Natural killer cell (primary cell): ENCODE measurements around the gene TEAD1. TPM values are rescaled to one million over a fixed set of nuclear protein-coding genes. Genes with fewer than 3 reads are reported as not detected.

Source experiments
- ATAC-seq, 3 donors: fragments of 150-1000 bp in 2 of 3; fragments of 200-7000 bp in 1 of 3; cut with Tn5 transposase; 1 replicate in 1 of 3; 2 replicates in 2 of 3; pipeline ENCODE4 v1.10.0; 2021; ENCODE audit warnings: mild to moderate bottlenecking in 2 of 3, moderate library complexity in 2 of 3
- DNase-seq, 2 donors: peaks; one replicate each; pipeline versions ENCODE4 v3.0.0 to v3.0.0-alpha.2; 2013 to 2021; ENCODE audit warnings: mixed read lengths in 1 of 2
- H3K27ac ChIP-seq: one replicate; pipeline ENCODE4 v1.5.1; 2013; ENCODE audit warnings: mild to moderate bottlenecking, low read length
- H3K27me3 ChIP-seq: one replicate; pipeline ENCODE4 v1.6.1; 2013; ENCODE audit warnings: low read length; ENCODE audit not compliant: control insufficient read depth, insufficient read depth
- H3K36me3 ChIP-seq: one replicate; pipeline ENCODE4 v1.6.1; 2013; ENCODE audit warnings: low read length; ENCODE audit not compliant: control insufficient read depth, insufficient read depth
- H3K4me1 ChIP-seq: one replicate; pipeline ENCODE4 v1.6.1; 2013; ENCODE audit warnings: low read length; ENCODE audit not compliant: control insufficient read depth, insufficient read depth
- H3K4me3 ChIP-seq: one replicate; pipeline ENCODE4 v1.5.1; 2013; ENCODE audit warnings: low read length
- H3K9me3 ChIP-seq: one replicate; pipeline ENCODE4 v1.6.1; 2013; ENCODE audit warnings: low read length; ENCODE audit not compliant: control insufficient read depth, insufficient read depth
- H3K27ac Mint-ChIP-seq, 2 donors: one replicate each; pipeline ENCODE4 v1.8.0; 2022; ENCODE audit warnings: mild to moderate bottlenecking in 2 of 2, mixed read lengths in 2 of 2, moderate library complexity in 1 of 2
- H3K27me3 Mint-ChIP-seq, 2 donors: one replicate each; pipeline ENCODE4 v1.8.0; 2022; ENCODE audit warnings: low read depth in 2 of 2, mixed read lengths in 2 of 2
- H3K36me3 Mint-ChIP-seq: one replicate; pipeline ENCODE4 v1.8.0; 2022; ENCODE audit warnings: mixed read lengths
- H3K4me1 Mint-ChIP-seq, 2 donors: one replicate each; pipeline ENCODE4 v1.8.0; 2022; ENCODE audit warnings: mixed read lengths in 2 of 2
- H3K4me3 Mint-ChIP-seq: one replicate; pipeline ENCODE4 v1.8.0; 2022; ENCODE audit warnings: mild to moderate bottlenecking, moderate library complexity, mixed read lengths
- H3K9me3 Mint-ChIP-seq, 2 donors: one replicate each; pipeline ENCODE4 v1.8.0; 2022; ENCODE audit warnings: mixed read lengths in 2 of 2
- WGBS: methylation state at CpG from one replicate; pipeline ENCODE4 v1.1.7; 2013; ENCODE audit warnings: missing lambda C conversion rate; ENCODE audit not compliant: insufficient coverage; 5-methylcytosine and 5-hydroxymethylcytosine counted together
- intact Hi-C: fragments of 100-400 bp; cut with micrococcal nuclease; formaldehyde crosslinking; loops from one replicate; pipeline ENCODE4 v1.14.2; 2022
- total RNA-seq, 4 donors: library from RNA; stranded (reverse); fragments of 120-200 nt in 1 of 4; gene quantifications; one replicate each; pipeline versions ENCODE4 v1.2.3 to v1.2.4, GENCODE V29; 2013 to 2022
- TF ChIP-seq, protein P1 (sequence below): fragments of 200-600 bp; IDR thresholded peaks from one replicate; pipeline ENCODE4 v1.8.0; 2022; ENCODE audit warnings: antibody characterized with exemption

TEAD1 gene
- total RNA-seq, 3 donors from 2014 or later (not counting 1 experiment from before 2014, with no cell fraction given), result not detected

DNA sequence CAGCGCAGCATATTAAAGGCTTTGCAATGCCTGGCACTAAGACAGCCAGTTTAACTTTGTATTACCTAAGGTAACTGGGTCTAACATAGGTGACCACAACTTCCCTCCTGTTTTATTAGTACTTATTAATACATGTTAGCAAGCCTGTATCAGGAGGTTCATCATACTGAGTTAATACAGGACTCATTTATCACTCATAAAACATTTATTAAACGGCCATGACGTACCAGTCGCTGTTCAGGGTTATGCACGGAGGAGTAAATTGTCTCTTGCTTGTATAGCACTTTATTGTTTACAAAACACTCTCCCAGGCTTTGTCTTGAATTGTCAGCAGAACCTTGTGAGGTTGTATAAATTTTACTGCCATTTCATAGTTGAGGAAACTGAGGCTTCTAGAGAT, 55.7 kb downstream of the TEAD1 start:
- no peak for DNase-seq
- no peak overlapping the region for H3K27ac ChIP-seq
- H3K4me1 ChIP-seq, result peaks cover 2% of the 10 kb centered on the region
- TF ChIP-seq, protein P1, sequence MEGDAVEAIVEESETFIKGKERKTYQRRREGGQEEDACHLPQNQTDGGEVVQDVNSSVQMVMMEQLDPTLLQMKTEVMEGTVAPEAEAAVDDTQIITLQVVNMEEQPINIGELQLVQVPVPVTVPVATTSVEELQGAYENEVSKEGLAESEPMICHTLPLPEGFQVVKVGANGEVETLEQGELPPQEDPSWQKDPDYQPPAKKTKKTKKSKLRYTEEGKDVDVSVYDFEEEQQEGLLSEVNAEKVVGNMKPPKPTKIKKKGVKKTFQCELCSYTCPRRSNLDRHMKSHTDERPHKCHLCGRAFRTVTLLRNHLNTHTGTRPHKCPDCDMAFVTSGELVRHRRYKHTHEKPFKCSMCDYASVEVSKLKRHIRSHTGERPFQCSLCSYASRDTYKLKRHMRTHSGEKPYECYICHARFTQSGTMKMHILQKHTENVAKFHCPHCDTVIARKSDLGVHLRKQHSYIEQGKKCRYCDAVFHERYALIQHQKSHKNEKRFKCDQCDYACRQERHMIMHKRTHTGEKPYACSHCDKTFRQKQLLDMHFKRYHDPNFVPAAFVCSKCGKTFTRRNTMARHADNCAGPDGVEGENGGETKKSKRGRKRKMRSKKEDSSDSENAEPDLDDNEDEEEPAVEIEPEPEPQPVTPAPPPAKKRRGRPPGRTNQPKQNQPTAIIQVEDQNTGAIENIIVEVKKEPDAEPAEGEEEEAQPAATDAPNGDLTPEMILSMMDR, result no peak
- H3K4me1 Mint-ChIP-seq, result peaks cover 0 to 4% of the 10 kb centered on the region in 2 donors
- ATAC-seq, result no peak
- no peaks in the 10 kb centered on the region for H3K36me3 Mint-ChIP-seq
- no peak overlapping the region for H3K27ac Mint-ChIP-seq
- H3K27me3 Mint-ChIP-seq, result peaks cover 0 to 18% of the 10 kb centered on the region in 2 donors
- intact Hi-C loops, result no loop called here
- no peaks in the 10 kb centered on the region for H3K27me3 ChIP-seq
- no peaks in the 10 kb centered on the region for H3K36me3 ChIP-seq
- no peaks in the 10 kb centered on the region for H3K9me3 Mint-ChIP-seq
- WGBS, result 73% methylated on average over 4 of the region's 5 CpGs
- no peak overlapping the region for H3K4me3 ChIP-seq
- H3K4me3 Mint-ChIP-seq, result no peak overlapping the region
- H3K9me3 ChIP-seq, result no peaks in the 10 kb centered on the region

DNA sequence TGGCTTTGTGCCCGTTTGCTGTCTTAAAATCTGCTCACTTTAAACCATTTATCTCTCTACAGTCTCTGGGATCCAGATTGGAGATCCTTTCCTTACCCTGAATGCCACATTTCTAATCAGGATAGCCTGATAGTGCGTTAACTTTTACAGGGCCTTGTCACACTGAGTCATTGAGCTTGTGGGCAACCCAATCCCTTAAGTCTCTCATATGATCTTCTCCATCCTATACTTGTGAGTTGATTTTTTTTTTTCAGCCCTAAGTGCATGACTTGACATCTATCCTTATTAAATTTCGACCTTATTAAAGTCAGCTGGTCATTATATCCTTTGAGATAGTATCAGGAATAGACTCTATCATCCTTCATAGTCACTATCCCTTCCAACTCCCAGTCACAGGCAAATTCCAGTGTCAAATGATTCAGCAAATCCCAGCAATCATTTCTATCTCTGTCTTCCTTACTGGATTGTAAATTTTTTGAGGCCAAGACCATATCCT, 57.7 kb downstream of the TEAD1 start:
- Mint-ChIP-seq H3K27me3 (peaks cover 2 to 29% of the 10 kb centered on the region in 2 donors), H3K9me3 (no peaks in the 10 kb centered on the region), H3K27ac (no peak overlapping the region), H3K4me1 (no peaks in the 10 kb centered on the region), H3K36me3 (no peaks in the 10 kb centered on the region), H3K4me3 (no peak overlapping the region)
- TF ChIP-seq, protein P1, result no peak
- ATAC-seq (no peak), DNase-seq (no peak)
- no peaks in the 10 kb centered on the region for H3K36me3 ChIP-seq
- no peak overlapping the region for H3K27ac ChIP-seq
- intact Hi-C loops, result no loop called here
- no peaks in the 10 kb centered on the region for H3K27me3 ChIP-seq
- no peaks in the 10 kb centered on the region for H3K9me3 ChIP-seq
- no peaks in the 10 kb centered on the region for H3K4me1 ChIP-seq
- H3K4me3 ChIP-seq, result no peak overlapping the region
- WGBS, result 76% methylated on average over 3 of the region's 3 CpGs

DNA sequence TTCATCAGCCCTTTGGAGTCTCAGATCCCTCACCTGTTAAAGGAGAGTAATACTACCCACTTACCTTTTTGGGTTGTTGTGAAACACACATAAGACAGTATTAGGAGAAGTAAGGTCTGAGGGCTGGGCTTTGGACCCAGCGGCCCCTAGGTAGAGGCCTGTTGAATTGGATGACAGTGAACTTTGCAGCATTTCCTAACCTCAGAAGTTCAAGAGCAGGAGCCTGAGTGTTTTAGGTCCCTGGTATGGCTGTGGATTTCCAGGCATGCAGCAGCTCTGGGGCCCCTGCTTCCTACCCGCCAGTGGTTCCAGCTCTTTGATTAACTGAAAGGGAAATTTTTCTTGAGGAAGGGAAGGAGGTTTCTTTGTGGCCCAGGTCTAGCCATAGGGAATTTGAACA, 58.9 kb downstream of the TEAD1 start:
- Histone ChIP-seq H3K4me1 (no peaks in the 10 kb centered on the region), H3K9me3 (no peaks in the 10 kb centered on the region), H3K36me3 (no peaks in the 10 kb centered on the region), H3K27ac (no peak overlapping the region), H3K27me3 (no peaks in the 10 kb centered on the region), H3K4me3 (no peak overlapping the region)
- intact Hi-C loops, result no loop called here
- DNase-seq (no peak), ATAC-seq (no peak)
- Mint-ChIP-seq H3K36me3 (no peaks in the 10 kb centered on the region), H3K27ac (no peak overlapping the region), H3K9me3 (no peaks in the 10 kb centered on the region), H3K4me3 (no peak overlapping the region), H3K4me1 (no peaks in the 10 kb centered on the region), H3K27me3 (peaks cover 2 to 22% of the 10 kb centered on the region in 2 donors)
- TF ChIP-seq, protein P1, result no peak
- WGBS, result 92% methylated on average over 2 of the region's 2 CpGs

DNA sequence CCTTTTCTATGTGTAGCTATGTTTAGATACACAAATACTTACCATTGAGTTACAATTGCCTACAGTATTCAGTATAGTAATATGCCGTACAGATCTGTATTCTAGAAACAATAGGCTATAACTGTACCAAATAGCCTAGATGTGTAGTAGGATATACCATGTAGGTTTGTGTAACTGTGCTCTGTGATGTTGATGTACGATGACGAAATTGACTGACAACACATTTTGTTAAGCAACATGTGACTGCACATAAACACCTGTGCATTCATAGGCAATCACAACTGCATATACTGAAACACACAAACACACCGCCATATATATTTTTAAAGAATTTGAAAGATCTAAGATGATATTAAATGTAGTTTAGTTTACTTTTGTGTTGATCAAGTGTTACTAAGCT, 60.4 kb downstream of the TEAD1 start:
- WGBS, result 80% methylated on average over 1 of the region's 4 CpGs
- Histone ChIP-seq H3K27me3 (no peaks in the 10 kb centered on the region), H3K27ac (no peak overlapping the region), H3K4me1 (no peaks in the 10 kb centered on the region), H3K9me3 (no peaks in the 10 kb centered on the region), H3K36me3 (no peaks in the 10 kb centered on the region), H3K4me3 (no peak overlapping the region)
- Mint-ChIP-seq H3K27me3 (peaks cover 6 to 20% of the 10 kb centered on the region in 2 donors), H3K27ac (no peak overlapping the region), H3K4me1 (no peaks in the 10 kb centered on the region), H3K9me3 (no peaks in the 10 kb centered on the region), H3K36me3 (no peaks in the 10 kb centered on the region), H3K4me3 (no peak overlapping the region)
- intact Hi-C loops, result no loop called here
- ATAC-seq (no peak), DNase-seq (no peak)
- TF ChIP-seq, protein P1, result no peak
